NK-92 (cell line): Measurements from ENCODE around the gene LETM1.
"Not testable (repeated sequence)": the region's sequence is repeated elsewhere in the genome, so short reads cannot be mapped to it uniquely, and the experiment has no call there.

Source experiments
- DNase-seq: peaks from one replicate; lab custom pipeline; 2025; ENCODE audit not compliant: unreplicated experiment; lab: John Stamatoyannopoulos, UW

LETM1 gene

DNA sequence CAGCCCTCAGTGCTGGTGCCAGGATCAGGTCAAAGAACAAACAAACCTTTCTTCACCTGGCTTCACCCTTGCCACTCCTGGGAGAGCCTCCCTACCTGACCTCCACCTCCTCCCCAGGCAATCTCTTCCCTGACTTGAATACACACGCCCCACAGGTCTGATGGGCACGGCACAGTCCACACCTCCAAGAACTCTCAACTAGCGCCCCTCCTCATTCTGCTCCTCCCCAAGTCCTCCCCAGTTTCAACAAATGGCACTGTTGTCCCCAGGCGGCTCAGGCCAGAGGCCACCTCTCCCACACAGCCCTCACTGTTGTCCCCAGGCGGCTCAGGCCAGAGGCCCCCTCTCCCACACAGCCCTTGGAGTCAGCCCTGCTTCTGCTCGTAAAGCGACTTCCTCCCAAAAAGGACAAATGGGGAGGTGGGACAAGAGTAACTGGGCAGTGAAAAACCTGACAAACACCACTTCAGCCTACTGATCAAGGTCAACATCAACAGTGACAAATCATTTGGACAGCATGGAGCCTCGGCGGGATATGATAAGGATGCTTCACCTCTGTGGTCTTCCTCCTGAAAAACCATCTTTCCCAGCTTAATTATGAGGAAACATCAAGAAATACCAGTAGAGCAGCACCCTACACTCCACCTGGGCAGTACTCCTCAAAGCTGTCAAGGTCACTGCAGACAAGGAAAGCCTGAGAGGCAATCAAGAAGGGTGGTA is 2.9 kb downstream of the LETM1 start:
- no peak for DNase-seq

DNA sequence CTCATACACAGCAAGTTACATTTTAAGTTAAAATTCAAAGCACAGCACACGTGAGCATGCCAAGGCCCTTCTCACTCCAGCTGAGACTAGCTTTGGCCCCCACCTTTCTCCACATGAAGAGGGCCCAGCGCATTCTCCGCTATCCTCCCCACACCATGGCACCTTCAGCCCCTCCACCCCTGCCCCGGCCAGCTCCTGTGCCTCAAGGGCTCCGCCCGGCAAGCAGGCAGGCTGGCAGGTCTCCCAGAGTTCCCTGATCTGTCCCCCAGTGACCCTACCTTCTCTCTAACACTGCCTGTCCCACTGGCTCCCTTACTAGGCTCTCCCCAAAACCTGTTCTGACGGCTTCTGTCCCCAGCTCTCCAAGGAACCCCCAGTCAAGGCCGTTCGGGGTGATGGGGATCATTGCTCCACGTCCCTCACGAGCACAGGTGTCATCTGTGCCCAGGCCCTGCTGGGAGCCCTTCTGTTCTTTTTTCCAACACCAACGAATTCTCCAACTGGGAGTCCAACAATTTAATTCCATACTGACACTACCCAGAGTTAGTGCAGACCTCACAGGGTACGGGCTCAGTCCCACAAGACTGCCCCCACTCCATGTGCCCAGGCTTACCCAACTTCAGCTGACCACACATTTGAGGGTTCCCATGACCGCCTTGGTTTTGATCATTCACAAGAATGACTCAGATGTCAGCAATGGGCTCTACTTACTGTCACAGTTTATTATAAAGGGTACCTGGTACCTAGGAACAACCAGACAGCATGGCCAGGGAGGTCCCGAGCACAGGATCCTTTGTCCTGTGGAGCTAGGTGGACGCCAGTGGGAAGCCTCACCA is 4.2 kb downstream of the LETM1 start:
- no peak for DNase-seq

DNA sequence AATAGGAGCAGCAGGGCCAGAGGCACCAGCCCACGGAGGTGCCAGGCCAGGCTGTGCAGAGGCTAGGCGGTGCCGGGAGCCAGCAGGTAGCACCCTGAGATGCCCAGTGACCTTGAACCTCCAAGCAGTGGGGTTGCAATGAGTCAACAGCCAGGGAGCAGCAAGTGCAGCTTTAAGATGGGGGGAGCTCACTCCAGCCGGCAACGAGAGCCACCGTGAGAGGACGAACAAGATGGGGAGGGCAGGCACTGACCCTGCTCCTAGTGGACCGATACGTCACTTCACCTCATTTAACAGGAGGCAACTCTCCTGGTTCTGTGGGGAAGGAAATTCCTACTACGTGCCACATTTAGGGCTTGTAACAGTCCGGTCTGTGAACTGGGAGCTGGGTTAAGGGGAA is 4.8 kb downstream of the LETM1 start:
- DNase-seq, result no peak

DNA sequence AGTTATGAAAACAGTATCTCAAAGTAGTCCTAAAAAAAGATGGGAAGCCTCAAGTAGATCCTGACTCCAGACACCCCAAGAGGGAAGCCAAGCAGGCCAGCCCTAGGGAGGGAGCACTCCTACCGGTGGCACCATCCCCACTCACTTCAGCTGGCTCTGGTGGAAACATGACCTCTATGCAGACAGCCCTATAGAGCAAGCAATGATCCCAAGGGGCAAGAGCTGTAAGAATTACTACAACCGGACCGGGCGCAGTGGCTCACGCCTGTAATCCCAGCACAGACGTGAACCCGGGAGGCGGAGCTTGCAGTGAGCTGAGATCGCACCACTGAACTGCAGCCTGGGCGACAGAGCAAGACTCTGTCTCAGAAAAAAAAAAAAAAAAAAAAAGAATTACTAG is 5.7 kb downstream of the LETM1 start:
- DNase-seq, result no peak

DNA sequence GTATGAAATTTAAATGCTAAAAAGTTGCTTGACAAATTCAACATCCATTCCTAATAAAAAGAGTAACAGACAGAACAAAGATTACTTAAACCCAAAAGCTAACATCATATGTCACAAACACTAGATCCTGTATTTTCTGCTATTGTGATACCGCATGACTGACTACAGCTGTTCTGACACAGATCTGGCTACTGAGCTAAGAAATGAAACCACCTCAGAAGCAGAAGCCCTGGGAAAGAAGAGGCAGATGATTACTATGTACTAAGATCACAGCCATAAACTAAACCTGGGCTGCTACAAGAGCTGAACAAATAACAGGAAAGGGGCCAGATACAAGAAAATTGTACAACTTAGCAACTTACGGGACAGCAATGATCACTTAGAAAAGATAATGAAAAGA is 9.4 kb downstream of the LETM1 start:
- no peak for DNase-seq

DNA sequence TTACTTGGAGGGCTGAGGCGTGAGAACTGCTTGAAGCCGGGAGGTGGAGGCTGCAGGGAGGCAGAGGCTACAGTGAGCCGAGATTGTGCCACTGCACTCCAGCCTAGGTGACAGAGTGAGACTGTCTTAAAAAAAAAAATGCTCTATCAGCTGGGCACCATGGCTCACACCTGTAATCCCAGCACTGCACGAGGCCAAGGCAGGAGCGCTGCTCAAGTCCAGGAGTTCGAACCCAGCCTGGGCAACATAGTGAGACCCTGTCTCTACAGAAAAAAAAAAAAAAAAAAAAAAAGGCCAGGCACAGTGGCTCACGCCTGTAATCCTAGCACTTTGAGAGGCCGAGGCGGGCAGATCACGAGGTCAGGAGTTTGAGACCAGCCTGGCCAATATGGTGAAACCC is 11.3 kb downstream of the LETM1 start:
- DNase-seq, result not testable (repeated sequence)

DNA sequence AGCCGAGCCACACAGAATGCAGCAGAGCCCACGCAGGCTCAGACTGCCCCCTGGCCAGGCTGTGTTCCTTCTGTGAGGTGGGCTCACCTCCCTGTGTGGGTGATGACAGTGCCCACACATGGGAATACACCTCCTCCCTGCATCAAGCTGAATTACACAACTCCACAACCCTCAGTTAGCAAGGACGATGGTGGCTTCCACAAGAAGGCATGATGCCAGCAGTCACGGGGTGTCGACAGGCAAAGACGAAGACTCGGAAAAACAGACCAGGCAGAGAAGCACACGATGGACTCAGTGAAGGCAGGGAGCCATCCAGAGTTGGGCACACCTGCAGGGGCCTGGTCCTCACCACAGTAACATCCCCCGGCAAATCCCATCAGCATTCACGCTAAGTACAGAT is 12.1 kb downstream of the LETM1 start:
- DNase-seq, result no peak

DNA sequence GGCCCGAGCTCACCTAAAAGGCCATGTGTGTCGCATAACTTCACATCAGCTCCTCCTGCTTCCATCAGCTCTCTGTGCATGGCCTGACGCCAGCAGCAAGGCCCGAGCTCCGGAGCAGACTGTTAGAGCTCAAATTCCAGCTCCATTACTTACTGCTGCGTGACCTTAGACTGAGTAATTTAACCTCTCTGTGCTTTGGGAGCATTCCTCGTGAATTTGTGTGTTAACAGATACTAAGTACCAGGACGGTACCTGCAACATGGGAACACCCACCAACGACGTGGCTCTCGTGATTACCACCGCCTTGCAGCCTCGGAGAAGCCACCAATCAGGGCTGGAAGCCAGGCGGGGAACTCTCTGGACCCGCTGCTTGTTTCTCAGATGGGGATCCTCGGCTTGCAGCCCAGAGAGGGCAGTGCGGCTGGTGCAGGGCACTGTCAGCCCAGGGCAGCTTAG is 12.9 kb downstream of the LETM1 start:
- DNase-seq, result no peak

DNA sequence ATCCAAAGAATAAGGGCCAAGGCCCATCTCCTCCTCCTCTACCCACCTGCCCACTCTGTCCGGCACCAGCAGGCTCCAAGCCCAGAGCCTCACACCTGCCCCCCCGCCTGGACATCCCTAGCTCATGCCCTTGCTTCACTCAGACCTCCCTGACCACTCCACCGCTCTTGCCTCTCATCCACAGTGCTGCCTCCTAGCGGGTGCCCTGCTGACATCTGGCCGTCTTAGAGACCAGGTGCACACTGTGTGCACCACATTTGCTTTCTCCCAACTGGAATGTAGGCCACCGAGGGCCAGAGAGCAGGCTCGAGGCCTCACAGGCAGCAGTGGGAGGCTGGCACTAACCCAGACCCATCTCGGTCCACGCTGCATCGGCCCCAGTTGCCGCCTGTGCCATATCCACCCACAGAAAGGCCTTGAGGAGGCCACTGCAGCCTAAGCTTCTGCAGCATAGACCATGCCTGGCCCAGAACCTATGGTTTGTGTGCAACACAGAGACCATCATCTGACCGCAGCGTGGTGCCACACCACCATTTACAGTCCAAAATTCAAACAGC is 13.5 kb downstream of the LETM1 start:
- no peak for DNase-seq

DNA sequence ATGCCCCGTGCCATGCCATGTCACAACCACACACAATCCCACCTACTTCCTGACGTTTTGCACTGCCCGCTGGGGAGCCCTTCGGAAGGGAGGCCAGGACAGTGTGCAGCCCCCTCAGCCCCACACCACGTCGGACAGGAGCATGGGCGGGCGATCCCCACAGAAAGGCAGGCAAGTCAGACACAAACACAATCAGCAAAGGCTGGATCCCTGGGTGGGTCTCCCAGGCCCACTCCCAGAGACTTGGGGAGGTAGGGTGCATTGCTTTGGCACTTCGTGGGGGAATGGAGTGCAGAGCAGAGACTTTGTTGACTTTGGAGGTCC is 14.1 kb downstream of the LETM1 start:
- no peak for DNase-seq

DNA sequence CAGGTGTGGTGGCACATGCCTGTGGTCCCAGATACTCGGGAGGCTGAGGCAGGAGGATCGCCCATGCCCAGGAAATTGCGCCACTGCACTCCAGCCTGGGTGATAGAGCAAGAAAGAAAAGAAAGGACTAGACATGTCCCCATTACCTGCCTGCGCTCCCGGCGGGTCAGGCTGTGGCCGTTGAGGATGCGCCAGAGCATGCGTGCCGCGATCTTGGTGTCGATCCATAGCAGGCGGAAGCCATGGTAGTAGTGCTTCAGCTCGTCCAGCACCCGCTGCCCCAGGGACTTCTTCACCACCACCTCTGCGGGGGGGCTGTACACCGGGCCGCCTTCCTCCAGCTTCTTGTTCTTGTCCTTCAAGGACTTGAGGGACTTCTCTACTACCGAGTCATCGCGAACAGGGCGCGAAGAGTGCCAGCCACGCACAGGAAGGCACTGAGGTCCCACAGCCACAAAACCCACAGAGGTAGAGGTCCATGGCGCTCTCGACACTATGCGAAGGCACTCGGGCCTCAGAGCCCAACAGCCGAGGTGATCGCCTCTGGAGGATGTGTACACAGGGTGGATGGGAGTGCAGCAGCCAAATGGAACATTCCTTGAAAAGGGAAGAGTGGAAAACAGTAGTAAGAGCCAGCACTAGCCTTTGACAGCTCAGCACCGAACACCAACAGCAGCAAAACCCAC is 14.6 kb downstream of the LETM1 start:
- DNase-seq, result no peak

DNA sequence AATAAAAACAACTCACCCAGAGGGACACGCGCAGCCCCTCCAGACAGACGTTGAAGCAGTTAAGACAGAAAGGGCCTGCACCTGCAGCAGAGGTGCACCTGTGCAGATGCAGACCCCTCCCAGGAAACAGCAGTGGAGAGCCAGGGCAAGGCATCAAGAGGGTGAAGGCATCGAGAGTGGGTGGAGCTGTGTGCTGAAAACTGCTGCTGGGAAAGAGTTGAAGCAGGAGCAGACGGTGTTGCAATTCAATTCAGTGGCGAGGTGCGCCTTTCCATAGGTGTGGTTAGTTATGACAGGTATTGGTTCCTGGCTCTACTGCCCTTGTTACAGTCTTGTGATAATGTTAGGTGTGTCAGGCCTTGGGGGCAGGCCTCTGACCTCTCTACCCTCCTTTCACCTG is 16.7 kb downstream of the LETM1 start:
- DNase-seq, result no peak

DNA sequence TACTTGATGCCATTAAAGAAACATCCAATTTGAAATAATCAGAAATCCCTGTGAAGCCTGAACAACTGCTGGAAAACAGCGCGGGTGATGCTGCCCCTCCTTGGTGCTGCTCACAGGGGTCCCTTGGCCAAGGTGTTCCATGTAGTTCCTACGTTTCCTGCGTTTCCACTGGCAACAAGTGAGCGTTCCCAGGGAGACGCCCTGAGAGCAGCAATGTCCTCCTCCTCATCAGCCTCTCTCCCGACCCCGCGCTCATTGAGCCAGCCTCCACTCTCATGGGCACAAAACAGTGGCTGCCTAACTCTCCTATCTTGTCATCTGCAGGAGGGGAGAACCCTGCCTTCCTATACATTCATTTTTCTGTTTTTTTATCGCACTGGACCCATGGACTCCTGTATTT is 18.9 kb downstream of the LETM1 start:
- DNase-seq, result no peak

DNA sequence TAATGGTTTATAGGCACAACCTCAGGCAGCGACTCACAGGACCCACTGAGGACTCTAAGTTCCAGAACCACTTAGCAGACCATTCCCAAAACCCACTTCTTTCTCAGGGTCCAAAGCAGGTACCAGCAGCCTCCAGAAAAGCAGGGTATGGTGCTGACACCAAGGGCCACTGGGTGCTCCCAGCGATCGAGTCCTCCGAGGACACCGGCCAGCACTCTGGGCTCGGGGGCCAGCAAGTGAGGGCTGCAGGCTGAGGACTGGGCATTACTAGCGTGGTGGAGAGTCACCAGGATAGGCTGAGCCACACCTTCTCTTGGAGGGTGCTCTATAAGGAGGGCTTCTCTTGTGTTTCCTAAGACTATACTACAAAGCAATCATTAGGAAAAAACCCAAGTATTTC is 19.3 kb downstream of the LETM1 start:
- no peak for DNase-seq

DNA sequence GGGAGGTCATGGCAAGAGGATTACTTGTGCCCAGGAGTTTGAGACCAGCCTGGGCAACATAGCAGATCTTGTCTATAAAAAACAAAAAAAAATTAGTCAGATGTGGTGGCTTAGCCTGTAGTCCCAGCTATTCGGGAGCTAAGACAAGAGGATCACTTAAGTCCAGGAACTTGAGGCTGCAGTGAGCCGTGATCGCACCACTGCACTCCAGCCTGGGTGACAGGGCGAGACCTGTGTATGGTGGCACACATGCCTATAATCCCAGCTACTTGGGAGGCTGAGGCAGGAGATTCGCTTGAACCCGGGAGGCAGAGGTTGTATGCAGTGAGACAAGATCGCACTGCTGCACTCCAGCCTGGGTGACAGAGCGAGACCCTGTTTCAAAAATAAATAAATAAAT is 20.1 kb downstream of the LETM1 start:
- DNase-seq, result not testable (repeated sequence)

DNA sequence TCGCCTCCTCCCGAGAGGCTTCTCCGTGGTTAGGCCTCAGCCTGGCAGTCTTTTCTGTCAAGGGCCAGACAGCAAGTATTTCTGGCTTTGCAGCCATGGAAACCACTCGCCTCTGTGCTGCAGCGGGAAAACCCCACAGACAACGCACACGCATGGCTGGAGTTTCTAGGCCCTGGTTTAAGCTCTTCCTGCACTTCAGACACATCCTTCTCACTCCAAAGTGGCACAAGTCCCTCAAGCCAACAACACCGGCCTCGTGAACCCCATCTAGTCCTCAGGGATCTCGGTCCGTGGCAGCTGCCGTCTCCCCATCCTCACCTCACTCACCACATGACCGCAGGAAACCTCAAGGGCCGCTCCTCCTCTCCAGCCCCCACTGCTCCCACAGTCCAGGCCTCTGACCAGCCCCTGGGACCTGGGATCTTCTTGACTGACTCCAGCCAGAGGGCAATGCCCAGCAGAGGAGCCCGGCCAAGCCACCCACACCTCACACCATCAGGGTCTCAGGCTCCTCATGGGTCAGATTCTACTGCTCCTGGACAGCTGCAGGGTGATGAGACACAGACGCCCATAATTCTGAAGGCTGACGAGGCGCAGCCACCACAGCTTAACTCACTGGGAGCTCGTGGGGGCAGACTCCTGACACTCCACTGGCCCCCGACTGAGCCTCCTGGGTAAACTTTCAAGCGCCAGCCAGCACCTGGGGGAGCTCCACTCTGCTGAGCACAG is 21.7 kb downstream of the LETM1 start:
- no peak for DNase-seq

DNA sequence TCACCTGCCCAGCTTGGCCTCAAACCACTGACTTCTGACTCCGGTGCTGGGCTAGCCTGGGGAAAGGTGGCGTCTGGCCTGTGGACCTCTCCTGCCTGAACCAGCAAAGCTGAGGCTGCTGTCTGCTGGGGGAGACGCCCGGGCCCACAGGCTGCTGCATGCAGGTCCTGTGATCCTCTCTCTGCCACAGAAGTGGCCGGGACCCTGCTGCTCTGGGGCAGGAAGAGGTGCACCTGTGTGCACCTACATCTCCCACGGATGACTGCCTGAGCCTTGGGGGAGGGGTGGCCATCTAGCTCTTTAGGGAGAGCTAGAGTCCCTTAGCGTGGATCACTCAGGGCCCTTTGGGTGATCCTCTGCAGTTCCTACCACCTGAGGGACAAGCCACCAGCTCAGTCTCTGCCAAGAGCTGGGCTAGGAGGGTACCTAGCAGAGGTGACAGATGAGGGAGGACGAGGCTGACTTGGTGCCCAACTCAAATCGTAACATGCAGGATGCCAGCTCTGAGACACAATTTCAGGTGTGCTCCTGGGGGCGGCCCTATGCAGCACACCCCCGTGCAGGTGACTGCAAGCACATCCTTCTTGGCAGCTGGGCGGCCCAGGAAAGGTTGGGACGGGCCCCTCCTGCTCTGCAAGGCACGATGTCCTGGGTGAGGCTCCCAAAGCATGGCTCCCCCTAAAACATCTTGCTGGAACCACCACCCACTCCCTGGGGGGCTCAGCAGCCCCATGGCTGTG is 22.5 kb downstream of the LETM1 start:
- DNase-seq, result no peak

DNA sequence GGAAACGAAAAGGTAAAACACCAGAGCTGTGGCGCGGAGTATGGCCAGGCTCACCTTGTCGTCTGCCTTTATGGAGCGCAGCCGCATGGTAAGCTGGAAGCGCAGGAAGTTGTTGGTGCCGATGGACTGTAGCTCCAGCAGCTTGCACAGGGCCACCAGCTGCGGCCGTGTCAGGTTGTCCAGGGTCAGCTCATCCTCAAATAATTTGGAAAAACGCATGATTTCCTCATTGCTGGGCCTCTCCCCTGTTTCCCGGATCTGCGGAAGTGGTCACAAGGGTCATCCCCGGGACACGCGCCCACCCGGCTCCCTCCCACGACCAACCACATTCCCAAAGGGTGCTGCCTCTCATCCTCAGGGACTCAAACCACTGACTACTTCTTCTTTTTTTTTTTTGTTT is 23.3 kb downstream of the LETM1 start:
- DNase-seq, result no peak

DNA sequence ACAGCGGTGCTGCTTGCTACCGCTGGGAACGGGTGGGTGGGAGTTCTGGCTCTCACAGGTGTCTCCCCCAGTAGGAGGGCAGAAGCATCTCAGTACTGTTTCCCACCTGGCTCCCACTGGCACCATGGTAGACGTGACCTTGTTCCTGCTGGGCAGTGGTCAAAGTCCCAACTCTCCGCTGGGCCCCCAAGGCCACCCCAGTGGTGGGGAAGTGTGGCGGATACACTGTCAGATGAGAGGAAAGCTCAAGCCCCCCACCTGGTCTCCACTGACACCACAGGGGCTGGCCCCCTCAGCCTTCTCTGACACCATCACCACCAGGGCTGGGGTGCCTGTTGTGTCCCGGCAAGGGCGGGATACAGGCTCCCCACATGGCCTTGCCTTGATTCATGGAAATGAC is 24.6 kb downstream of the LETM1 start:
- no peak for DNase-seq

DNA sequence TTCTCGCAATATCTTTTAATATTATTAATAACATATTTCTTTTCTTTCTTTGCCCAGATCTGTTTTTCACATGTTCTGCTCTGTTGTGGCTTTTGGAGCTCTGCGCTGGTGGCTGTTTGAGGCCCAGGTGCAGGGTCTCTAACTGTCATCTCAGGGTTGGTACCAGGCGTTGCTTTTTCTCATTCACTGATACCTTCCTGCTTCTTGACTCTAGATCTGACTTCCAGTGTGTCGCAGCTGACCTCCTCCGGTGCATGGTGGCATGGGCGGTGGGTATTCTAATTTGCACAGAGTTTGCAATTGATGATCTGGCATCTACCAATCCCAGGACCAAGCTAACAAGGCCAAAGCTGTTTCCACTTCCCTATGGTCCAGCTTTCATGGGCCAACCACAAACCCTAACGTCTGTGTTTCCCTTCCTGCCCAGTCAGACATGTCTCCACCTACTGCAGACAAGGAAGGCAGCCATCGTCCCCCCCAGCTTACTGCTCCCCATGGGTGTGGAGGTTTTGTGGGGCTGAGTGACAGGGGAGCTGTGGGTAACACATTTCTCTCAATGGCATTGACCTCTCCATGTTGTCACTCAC is 25.2 kb downstream of the LETM1 start:
- DNase-seq, result no peak
